Chondrocyte (in vitro differentiated cells): ENCODE data around the gene RFNG. TPM values are rescaled to one million over a fixed set of nuclear protein-coding genes. Genes with fewer than 3 reads are reported as not detected.

Experiments
- DNase-seq: peaks from one replicate; pipeline ENCODE4 v3.0.0; 2021; ENCODE audit warnings: mixed read lengths, low spot score
- H3K27ac Mint-ChIP-seq: one replicate; pipeline ENCODE4 v1.8.0; 2021; ENCODE audit warnings: mild to moderate bottlenecking, moderate library complexity, mixed read lengths; ENCODE audit not compliant: unreplicated experiment
- H3K27me3 Mint-ChIP-seq: 2 replicates; pipeline ENCODE4 v1.8.0; 2021; ENCODE audit warnings: low read depth, mixed read lengths
- H3K36me3 Mint-ChIP-seq: 2 replicates; pipeline ENCODE4 v1.8.0; 2021; ENCODE audit warnings: low read depth, mixed read lengths
- H3K4me1 Mint-ChIP-seq: 2 replicates; pipeline ENCODE4 v1.8.0; 2021; ENCODE audit warnings: low read depth, mild to moderate bottlenecking, mixed read lengths
- H3K4me3 Mint-ChIP-seq: one replicate; pipeline ENCODE4 v1.8.0; 2021; ENCODE audit warnings: mild to moderate bottlenecking, moderate library complexity, mixed read lengths; ENCODE audit not compliant: unreplicated experiment
- H3K9me3 Mint-ChIP-seq: 2 replicates; pipeline ENCODE4 v1.8.0; 2021; ENCODE audit warnings: low read depth, mixed read lengths
- total RNA-seq: library from RNA; stranded (reverse); gene quantifications from 3 replicates; pipeline ENCODE4 v1.2.1, GENCODE V29; 2021
- TF ChIP-seq, protein P1 (sequence below): fragments of 200-600 bp; sonication (generic); IDR thresholded peaks from 2 replicates; pipeline ENCODE4 v1.5.0; 2021; ENCODE audit warnings: antibody characterized with exemption, mild to moderate bottlenecking, moderate library complexity

Gene RFNG
- total RNA-seq, 1 donor from 2014 or later, result 47.4 TPM

DNA sequence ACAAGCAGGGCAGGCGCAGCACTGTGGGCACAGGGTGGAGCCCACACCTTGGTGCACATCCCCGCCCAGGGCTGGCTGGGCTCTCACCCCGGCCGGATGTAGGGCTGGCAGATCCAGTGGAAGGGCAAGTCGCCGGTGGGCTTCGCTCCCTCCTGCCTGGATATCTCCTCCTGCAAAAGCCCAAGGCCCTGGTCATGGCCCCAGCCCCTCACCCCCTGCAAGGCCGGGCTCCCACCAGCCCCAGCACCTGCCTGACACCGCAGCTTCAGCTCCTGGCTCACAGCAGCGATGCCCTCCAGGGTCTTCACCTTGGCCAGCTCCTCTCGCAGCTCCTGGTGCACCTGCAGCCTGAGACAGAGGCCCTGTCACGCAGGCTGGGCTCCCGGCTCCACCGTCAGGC, 9.0 kb upstream of the RFNG start:
- no peak overlapping the region for H3K27ac Mint-ChIP-seq
- H3K36me3 Mint-ChIP-seq, result peaks cover 3% of the 10 kb centered on the region
- no peak for DNase-seq
- H3K9me3 Mint-ChIP-seq, result no peaks in the 10 kb centered on the region
- H3K27me3 Mint-ChIP-seq, result no peaks in the 10 kb centered on the region
- no peak overlapping the region for H3K4me3 Mint-ChIP-seq
- peaks cover 9% of the 10 kb centered on the region for H3K4me1 Mint-ChIP-seq
- TF ChIP-seq, protein P1, sequence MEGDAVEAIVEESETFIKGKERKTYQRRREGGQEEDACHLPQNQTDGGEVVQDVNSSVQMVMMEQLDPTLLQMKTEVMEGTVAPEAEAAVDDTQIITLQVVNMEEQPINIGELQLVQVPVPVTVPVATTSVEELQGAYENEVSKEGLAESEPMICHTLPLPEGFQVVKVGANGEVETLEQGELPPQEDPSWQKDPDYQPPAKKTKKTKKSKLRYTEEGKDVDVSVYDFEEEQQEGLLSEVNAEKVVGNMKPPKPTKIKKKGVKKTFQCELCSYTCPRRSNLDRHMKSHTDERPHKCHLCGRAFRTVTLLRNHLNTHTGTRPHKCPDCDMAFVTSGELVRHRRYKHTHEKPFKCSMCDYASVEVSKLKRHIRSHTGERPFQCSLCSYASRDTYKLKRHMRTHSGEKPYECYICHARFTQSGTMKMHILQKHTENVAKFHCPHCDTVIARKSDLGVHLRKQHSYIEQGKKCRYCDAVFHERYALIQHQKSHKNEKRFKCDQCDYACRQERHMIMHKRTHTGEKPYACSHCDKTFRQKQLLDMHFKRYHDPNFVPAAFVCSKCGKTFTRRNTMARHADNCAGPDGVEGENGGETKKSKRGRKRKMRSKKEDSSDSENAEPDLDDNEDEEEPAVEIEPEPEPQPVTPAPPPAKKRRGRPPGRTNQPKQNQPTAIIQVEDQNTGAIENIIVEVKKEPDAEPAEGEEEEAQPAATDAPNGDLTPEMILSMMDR, result no peak

DNA sequence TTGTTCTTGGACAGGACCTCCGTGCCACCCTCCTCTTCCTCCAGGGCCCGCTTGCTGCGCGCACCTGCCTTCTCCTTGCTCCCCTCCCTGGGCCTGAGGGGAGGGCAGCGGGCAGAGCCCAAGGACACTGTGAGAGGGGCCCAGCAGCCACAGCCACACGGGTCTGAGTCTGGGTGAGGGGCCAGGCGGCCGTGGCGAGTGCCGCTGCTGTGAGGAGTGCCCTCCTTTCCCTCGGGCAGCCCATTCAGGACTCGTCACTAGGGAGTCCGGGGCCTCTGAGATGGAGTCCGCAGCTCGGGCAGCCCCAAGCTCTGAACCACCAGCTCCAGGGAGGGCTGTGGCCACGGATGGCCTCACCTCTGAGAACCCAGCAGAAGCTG, 8.4 kb upstream of the RFNG start:
- peaks cover 3% of the 10 kb centered on the region for H3K36me3 Mint-ChIP-seq
- TF ChIP-seq, protein P1, result no peak

DNA sequence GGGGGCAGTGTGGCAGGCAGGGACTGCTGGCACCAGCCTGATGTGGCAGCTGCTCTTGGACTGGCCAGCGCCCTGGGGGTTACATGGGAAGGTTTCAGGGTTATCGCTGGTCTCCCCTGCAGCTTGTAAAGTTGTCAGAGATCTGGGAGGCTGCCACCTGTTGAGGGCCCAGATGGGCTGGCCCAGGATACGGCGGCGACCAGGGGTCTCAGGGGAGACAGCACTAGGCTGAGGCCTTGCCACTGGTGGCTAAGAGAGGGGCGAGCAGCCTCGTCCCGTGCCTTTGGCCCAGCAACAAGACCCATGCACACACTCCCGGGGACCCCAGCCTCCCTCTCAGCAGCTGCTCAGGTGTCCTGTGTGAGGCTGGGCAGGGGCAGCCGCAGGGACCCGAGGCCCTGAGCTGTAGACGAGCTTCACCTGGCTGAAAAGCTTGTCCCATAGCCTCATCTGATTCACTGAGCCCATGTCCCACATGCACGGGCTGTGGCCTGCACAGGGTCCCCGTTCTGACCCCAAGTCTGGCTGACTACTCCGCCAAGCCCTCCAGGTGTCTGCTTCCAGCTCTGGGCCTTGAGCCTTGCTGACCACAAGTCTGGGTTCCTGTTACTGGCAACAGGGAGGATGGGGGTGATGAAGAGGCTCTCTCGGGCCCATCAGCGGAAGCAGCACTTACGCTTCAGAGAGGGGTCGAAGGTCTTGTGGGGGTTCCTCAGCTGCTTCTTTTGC, 7.8 kb upstream of the RFNG start:
- Mint-ChIP-seq H3K36me3 (peaks cover 3% of the 10 kb centered on the region), H3K4me1 (peaks cover 6% of the 10 kb centered on the region), H3K27ac (no peak overlapping the region), H3K9me3 (no peaks in the 10 kb centered on the region), H3K4me3 (no peak overlapping the region), H3K27me3 (no peaks in the 10 kb centered on the region)
- peak; percentile 88 for DNase-seq
- TF ChIP-seq, protein P1, result no peak

More for the DNA sequence above, 8.4 kb upstream of the RFNG start:
- Mint-ChIP-seq H3K4me1 (peaks cover 9% of the 10 kb centered on the region), H3K27me3 (no peaks in the 10 kb centered on the region), H3K27ac (no peak overlapping the region), H3K4me3 (no peak overlapping the region), H3K9me3 (no peaks in the 10 kb centered on the region)
- DNase-seq, result peak; percentile 82

DNA sequence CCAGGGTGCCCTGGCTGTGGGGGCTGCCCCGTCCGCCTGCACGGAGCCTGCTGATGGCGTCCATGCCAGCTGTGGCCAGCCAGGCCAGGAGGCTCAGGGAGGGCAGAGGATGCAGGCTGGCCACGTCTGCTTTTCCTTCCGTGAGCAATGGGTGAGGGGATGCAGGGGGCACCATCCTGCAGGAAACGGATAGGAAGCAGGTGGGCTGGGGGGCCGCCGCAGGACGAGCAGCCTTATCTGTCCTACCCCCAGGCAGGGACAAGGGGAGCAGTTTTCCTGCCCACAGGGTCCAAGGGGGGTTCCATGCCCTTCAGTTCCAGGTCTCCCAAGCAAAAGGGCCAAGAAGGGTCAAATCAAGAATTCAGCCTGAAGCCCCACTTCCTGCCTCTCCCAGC, 7.2 kb upstream of the RFNG start:
- H3K9me3 Mint-ChIP-seq, result no peaks in the 10 kb centered on the region
- no peaks in the 10 kb centered on the region for H3K27me3 Mint-ChIP-seq
- TF ChIP-seq, protein P1, result no peak
- H3K36me3 Mint-ChIP-seq, result peaks cover 3% of the 10 kb centered on the region
- no peak overlapping the region for H3K27ac Mint-ChIP-seq
- no peak for DNase-seq
- H3K4me1 Mint-ChIP-seq, result peaks cover under 1% of the 10 kb centered on the region
- H3K4me3 Mint-ChIP-seq, result no peak overlapping the region

DNA sequence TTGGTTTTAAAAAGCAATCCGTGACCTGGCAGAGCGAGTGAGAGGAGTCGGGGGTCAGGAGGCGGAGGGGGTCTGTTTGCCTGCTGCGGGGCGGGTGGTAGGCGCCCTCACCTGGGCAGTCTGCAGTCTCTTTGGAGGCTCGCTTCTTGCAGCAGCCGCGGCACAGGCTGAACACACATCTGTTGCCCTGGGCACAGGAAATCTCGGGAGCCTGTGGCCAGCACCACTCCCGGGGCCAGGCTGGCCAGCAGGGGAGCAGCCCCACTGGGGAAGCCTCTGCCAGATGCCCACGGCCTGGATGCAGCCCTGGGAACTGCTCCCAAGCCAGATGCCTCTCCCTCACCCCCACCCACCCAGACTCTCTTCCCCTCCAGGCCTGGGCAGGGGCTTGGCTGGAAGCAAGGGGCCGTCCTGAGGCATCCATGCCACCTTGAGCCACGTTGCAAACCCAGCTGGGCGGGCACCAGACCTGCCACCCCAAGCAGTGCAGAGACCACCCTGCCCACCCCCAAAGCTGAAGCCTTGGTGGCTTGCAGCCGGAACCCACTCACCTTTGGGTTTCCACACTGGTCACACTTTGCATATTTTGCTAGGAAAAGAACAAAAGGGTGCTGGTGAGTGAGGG, 6.7 kb upstream of the RFNG start:
- Mint-ChIP-seq H3K4me1 (peaks cover 1% of the 10 kb centered on the region), H3K27ac (no peak overlapping the region), H3K9me3 (no peaks in the 10 kb centered on the region), H3K36me3 (peaks cover 3% of the 10 kb centered on the region), H3K27me3 (no peaks in the 10 kb centered on the region), H3K4me3 (no peak overlapping the region)
- peak; percentile 89 for DNase-seq
- TF ChIP-seq, protein P1, result no peak
